Endothelial cell of coronary artery (primary cell): ENCODE measurements around the gene TSPAN5. TPM values are rescaled to one million over a fixed set of nuclear protein-coding genes. Genes with fewer than 3 reads are reported as not detected.

Experiments
- total RNA-seq: library from RNA; depleted of rRNA; stranded (reverse); fragments of >200 nt; gene quantifications from 2 replicates; pipeline ENCODE4 v1.2.3, GENCODE V29; 2014

The TSPAN5 gene
- 29.6 and 37.4 TPM in 2 replicates for total RNA-seq

DNA sequence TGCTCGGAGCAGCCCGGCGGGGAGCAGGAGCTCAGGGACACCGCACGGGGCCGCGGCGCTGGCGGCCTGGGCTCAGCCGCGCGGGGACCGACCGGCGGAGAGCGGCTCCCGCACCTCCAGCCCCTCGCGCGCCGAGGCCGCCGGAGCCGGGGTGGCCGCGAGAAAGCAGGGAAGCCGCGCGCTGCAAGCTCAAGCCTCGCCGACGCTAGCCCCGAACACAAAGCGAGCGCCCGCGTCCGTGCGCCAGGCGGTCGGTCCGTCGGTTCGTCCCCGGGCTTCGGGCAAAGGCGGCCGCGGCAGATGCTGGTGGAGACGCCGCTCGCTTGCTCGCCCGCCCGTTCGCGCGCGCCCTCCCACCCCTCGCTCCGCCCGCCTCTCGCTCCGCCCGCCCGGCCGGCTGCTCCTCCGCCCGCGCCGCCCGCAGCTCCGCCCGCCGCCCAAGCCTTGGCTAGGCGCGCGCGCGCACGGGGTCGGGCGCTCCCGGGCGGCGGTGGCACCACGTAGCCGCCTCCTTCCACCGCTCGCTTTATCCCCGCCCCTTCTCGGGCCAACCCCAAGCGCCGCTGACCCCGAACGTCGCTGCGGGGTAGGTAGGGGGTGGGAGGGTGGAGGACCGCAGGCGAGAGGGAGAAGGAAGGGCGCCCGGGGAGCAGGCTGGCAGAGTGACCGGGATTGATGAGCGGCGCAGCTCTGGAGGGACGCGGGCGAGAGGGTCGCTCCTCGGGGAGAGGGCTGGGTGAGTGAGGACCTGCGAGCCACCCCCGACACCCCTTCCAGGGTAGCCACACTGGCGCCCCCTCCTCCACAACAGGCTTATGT lies at the start of gene TSPAN5:
Gene TSPAN5 (minus strand): TSS at position 325 of the 819 bp plus-strand sequence.

